H9 (cell line): ENCODE measurements around the gene DDX24. TPM values are rescaled to one million over a fixed set of nuclear protein-coding genes. Genes with fewer than 3 reads are reported as not detected.

Source experiments
- DNase-seq: peaks from one replicate; pipeline ENCODE4 v3.0.0-alpha.2; 2017
- H2AFZ ChIP-seq: one replicate; pipeline ENCODE4 v1.6.1; 2013; ENCODE audit warnings: mild to moderate bottlenecking, low read length, control low read depth, moderate library complexity
- H2AK5ac ChIP-seq: 2 replicates; pipeline ENCODE4 v1.6.1; 2013; ENCODE audit warnings: low read length, control low read depth, mixed read lengths; ENCODE audit not compliant: insufficient read length
- H2BK120ac ChIP-seq: one replicate; pipeline ENCODE4 v1.6.1; 2013; ENCODE audit warnings: low read depth, mild to moderate bottlenecking, low read length, control low read depth, inconsistent platforms; ENCODE audit not compliant: poor library complexity, severe bottlenecking
- H2BK12ac ChIP-seq: 2 replicates; pipeline ENCODE4 v1.6.1; 2013; ENCODE audit warnings: low read length, control low read depth, mixed read lengths, low read depth; ENCODE audit not compliant: insufficient read length
- H2BK15ac ChIP-seq: 2 replicates; pipeline ENCODE4 v1.6.1; 2013; ENCODE audit warnings: low read depth, low read length, control low read depth
- H2BK20ac ChIP-seq: one replicate; pipeline ENCODE4 v1.6.1; 2013; ENCODE audit warnings: low read depth, mild to moderate bottlenecking, low read length, control low read depth, inconsistent platforms; ENCODE audit not compliant: poor library complexity, severe bottlenecking
- H2BK5ac ChIP-seq: 2 replicates; pipeline ENCODE4 v1.6.1; 2013; ENCODE audit warnings: low read length, control low read depth, mixed read lengths; ENCODE audit not compliant: insufficient read length
- H3K14ac ChIP-seq: 2 replicates; pipeline ENCODE4 v1.6.1; 2013; ENCODE audit warnings: low read length, control low read depth; ENCODE audit not compliant: insufficient read depth
- H3K18ac ChIP-seq: 2 replicates; pipeline ENCODE4 v1.6.1; 2013; ENCODE audit warnings: low read depth, mild to moderate bottlenecking, mixed read lengths, low read length, control low read depth; ENCODE audit not compliant: insufficient read length
- H3K23ac ChIP-seq: 2 replicates; pipeline ENCODE4 v1.6.1; 2013; ENCODE audit warnings: low read length, control low read depth, mixed read lengths, low read depth; ENCODE audit not compliant: insufficient read length
- H3K23me2 ChIP-seq: 2 replicates; pipeline ENCODE4 v1.6.1; 2013; ENCODE audit warnings: low read depth, mild to moderate bottlenecking, mixed read lengths, low read length, control low read depth; ENCODE audit not compliant: insufficient read length, poor library complexity, severe bottlenecking
- H3K27ac ChIP-seq: 2 replicates; pipeline ENCODE4 v1.5.1; 2013; ENCODE audit warnings: low read length, control low read depth, mixed read lengths, low read depth; ENCODE audit not compliant: insufficient read length
- H3K27me3 ChIP-seq: 2 replicates; pipeline ENCODE4 v1.6.1; 2013; ENCODE audit warnings: low read length, control low read depth, inconsistent platforms; ENCODE audit not compliant: insufficient read depth
- H3K4ac ChIP-seq: 2 replicates; pipeline ENCODE4 v1.6.1; 2013; ENCODE audit warnings: low read depth, mild to moderate bottlenecking, control low read depth, inconsistent platforms, low read length, moderate library complexity
- H3K4me1 ChIP-seq: 2 replicates; pipeline ENCODE4 v1.6.1; 2013; ENCODE audit warnings: low read length, control low read depth, inconsistent platforms; ENCODE audit not compliant: insufficient read depth
- H3K4me2 ChIP-seq: 2 replicates; pipeline ENCODE4 v1.6.1; 2013; ENCODE audit warnings: low read length, control low read depth, mixed read lengths; ENCODE audit not compliant: insufficient read length, insufficient read depth
- H3K56ac ChIP-seq: 2 replicates; pipeline ENCODE4 v1.6.1; 2013; ENCODE audit warnings: low read depth, mild to moderate bottlenecking, mixed read lengths, low read length, control low read depth; ENCODE audit not compliant: insufficient read length
- H3K79me1 ChIP-seq: 2 replicates; pipeline ENCODE4 v1.6.1; 2013; ENCODE audit warnings: low read depth, mild to moderate bottlenecking, moderate library complexity, low read length, control low read depth, inconsistent platforms; ENCODE audit not compliant: insufficient read depth, poor library complexity, severe bottlenecking
- H3K79me2 ChIP-seq: 2 replicates; pipeline ENCODE4 v1.6.1; 2013; ENCODE audit warnings: low read length, control low read depth, inconsistent platforms; ENCODE audit not compliant: insufficient read depth
- H3K9ac ChIP-seq: 2 replicates; pipeline ENCODE4 v1.6.1; 2013; ENCODE audit warnings: low read length, control low read depth, mixed read lengths; ENCODE audit not compliant: insufficient read length; ENCODE audit errors: extremely low read depth
- H3K9me3 ChIP-seq: one replicate; pipeline ENCODE4 v1.6.1; 2013; ENCODE audit warnings: low read depth, low read length, inconsistent platforms; ENCODE audit not compliant: control insufficient read depth
- H3T11ph ChIP-seq: one replicate; pipeline ENCODE4 v1.6.1; 2013; ENCODE audit warnings: mild to moderate bottlenecking, low read length, control low read depth, inconsistent platforms
- H4K20me1 ChIP-seq: one replicate; pipeline ENCODE4 v1.6.1; 2013; ENCODE audit not compliant: control insufficient read depth, insufficient read length, insufficient read depth
- H4K5ac ChIP-seq: 2 replicates; pipeline ENCODE4 v1.6.1; 2013; ENCODE audit warnings: low read depth, mild to moderate bottlenecking, mixed read lengths, low read length, control low read depth; ENCODE audit not compliant: insufficient read length
- H4K8ac ChIP-seq: replicated peaks from 2 replicates; pipeline ENCODE4 v1.6.1; 2013; ENCODE audit warnings: low read length, control low read depth, mixed read lengths, low read depth; ENCODE audit not compliant: insufficient read length
- H4K91ac ChIP-seq: 2 replicates; pipeline ENCODE4 v1.6.1; 2013; ENCODE audit warnings: low read depth, mild to moderate bottlenecking, moderate library complexity, mixed read lengths, low read length, control low read depth; ENCODE audit not compliant: insufficient read length
- H3K27ac Mint-ChIP-seq, 3 experiments: 2 replicates in 2 of 3; 3 replicates in 1 of 3; pipeline ENCODE4 v1.8.0; 2020 to 2021; ENCODE audit warnings: mixed read lengths in 3 of 3, mild to moderate bottlenecking in 1 of 3, moderate library complexity in 1 of 3
- H3K27me3 Mint-ChIP-seq: 2 replicates; pipeline ENCODE4 v1.8.0; 2021; ENCODE audit warnings: low read depth, mild to moderate bottlenecking, moderate library complexity, mixed read lengths
- H3K36me3 Mint-ChIP-seq, 3 experiments: 2 replicates in 2 of 3; 3 replicates in 1 of 3; pipeline ENCODE4 v1.8.0; 2020 to 2021; ENCODE audit warnings: low read depth in 3 of 3, mixed read lengths in 3 of 3; ENCODE audit not compliant: insufficient read depth in 1 of 3
- H3K4me1 Mint-ChIP-seq, 2 experiments: 2 replicates each; pipeline ENCODE4 v1.8.0; 2020; ENCODE audit warnings: mixed read lengths in 2 of 2
- H3K4me3 Mint-ChIP-seq, 2 experiments: 2 replicates in 1 of 2; 3 replicates in 1 of 2; pipeline ENCODE4 v1.8.0; 2020 to 2021; ENCODE audit warnings: mild to moderate bottlenecking in 2 of 2, mixed read lengths in 2 of 2, moderate library complexity in 1 of 2
- H3K9me3 Mint-ChIP-seq, 2 experiments: 2 replicates in 1 of 2; 3 replicates in 1 of 2; pipeline ENCODE4 v1.8.0; 2020; ENCODE audit warnings: mild to moderate bottlenecking in 2 of 2, mixed read lengths in 2 of 2, moderate library complexity in 1 of 2
- WGBS: extraction: QIAGEN DNeasy Blood & Tissue Kit; methylation state at CpG from one replicate; pipeline ENCODE4 v1.1.7; 2013; ENCODE audit warnings: missing lambda C conversion rate, low lambda C conversion rate, mixed read lengths; ENCODE audit not compliant: insufficient read length; ENCODE audit errors: extremely low coverage; 5-methylcytosine and 5-hydroxymethylcytosine counted together
- total RNA-seq: library from RNA; stranded (reverse); gene quantifications from 2 replicates; pipeline ENCODE4 v1.2.1, GENCODE V29; 2021
- TF ChIP-seq, protein P1 (sequence below): fragments of 200-600 bp; sonication (generic); conservative IDR thresholded peaks from 3 replicates; pipeline ENCODE4 v1.8.0; 2021; ENCODE audit warnings: antibody characterized with exemption, mild to moderate bottlenecking

The DDX24 gene
- total RNA-seq, 1 experiment from 2014 or later: 172 TPM

DNA sequence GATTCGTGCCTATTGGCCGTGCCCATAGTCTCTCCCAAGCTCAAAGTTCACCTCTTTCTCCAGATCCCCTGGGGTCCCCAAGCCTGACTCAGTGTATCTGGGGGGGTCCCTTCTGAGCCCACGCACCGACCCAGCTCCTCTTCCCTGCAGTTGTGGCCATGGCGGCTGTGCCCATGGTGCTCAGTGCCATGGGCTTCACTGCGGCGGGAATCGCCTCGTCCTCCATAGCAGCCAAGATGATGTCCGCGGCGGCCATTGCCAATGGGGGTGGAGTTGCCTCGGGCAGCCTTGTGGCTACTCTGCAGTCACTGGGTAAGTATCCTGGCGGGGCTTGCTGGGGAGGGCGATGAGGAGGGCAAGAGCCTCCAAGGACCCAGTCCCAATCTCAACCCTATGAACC lies 34.6 kb upstream of the DDX24 start:
- no peaks in the 10 kb centered on the region for H3K4me1 ChIP-seq
- no peak overlapping the region for H4K8ac ChIP-seq
- H4K20me1 ChIP-seq: no peaks in the 10 kb centered on the region
- no peak for DNase-seq
- no peak overlapping the region for H4K5ac ChIP-seq
- H3K4me1 Mint-ChIP-seq: peaks cover 5 to 9% of the 10 kb centered on the region in 2 experiments
- no peaks in the 10 kb centered on the region for H3K9me3 ChIP-seq
- H3K36me3 Mint-ChIP-seq: no peaks in the 10 kb centered on the region; a peak in 1 of 7 replicates
- no peaks in the 10 kb centered on the region for H3K27me3 ChIP-seq
- TF ChIP-seq, protein P1, sequence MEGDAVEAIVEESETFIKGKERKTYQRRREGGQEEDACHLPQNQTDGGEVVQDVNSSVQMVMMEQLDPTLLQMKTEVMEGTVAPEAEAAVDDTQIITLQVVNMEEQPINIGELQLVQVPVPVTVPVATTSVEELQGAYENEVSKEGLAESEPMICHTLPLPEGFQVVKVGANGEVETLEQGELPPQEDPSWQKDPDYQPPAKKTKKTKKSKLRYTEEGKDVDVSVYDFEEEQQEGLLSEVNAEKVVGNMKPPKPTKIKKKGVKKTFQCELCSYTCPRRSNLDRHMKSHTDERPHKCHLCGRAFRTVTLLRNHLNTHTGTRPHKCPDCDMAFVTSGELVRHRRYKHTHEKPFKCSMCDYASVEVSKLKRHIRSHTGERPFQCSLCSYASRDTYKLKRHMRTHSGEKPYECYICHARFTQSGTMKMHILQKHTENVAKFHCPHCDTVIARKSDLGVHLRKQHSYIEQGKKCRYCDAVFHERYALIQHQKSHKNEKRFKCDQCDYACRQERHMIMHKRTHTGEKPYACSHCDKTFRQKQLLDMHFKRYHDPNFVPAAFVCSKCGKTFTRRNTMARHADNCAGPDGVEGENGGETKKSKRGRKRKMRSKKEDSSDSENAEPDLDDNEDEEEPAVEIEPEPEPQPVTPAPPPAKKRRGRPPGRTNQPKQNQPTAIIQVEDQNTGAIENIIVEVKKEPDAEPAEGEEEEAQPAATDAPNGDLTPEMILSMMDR: no peak
- no peak overlapping the region for H3T11ph ChIP-seq
- no peak overlapping the region for H3K4ac ChIP-seq
- H3K27ac Mint-ChIP-seq: no peak overlapping the region
- no peaks in the 10 kb centered on the region for H3K79me2 ChIP-seq
- no peak overlapping the region for H3K14ac ChIP-seq
- H3K27ac ChIP-seq: no peak overlapping the region
- H3K4me3 Mint-ChIP-seq: no peak overlapping the region
- H2AFZ ChIP-seq: no peak overlapping the region
- H2BK15ac ChIP-seq: no peak overlapping the region
- no peak overlapping the region for H4K91ac ChIP-seq
- no peak overlapping the region for H2BK5ac ChIP-seq
- no peak overlapping the region for H2BK120ac ChIP-seq
- no peaks in the 10 kb centered on the region for H3K23me2 ChIP-seq
- no peak overlapping the region for H2BK20ac ChIP-seq
- no CpG with 5 or more reads among the region's 15 CpGs for WGBS
- H3K4me2 ChIP-seq: no peak overlapping the region
- H3K9me3 Mint-ChIP-seq: peaks cover 2 to 9% of the 10 kb centered on the region in 2 experiments; a peak in 2 of 5 replicates
- H3K23ac ChIP-seq: no peak overlapping the region
- no peak overlapping the region for H3K9ac ChIP-seq
- no peak overlapping the region for H3K56ac ChIP-seq
- H2AK5ac ChIP-seq: no peak overlapping the region
- H3K18ac ChIP-seq: no peak overlapping the region
- H3K79me1 ChIP-seq: no peaks in the 10 kb centered on the region
- no peak overlapping the region for H2BK12ac ChIP-seq
- peaks cover 20% of the 10 kb centered on the region for H3K27me3 Mint-ChIP-seq
